ENCODE measurements around the gene IHH. TPM values are rescaled to one million over a fixed set of nuclear protein-coding genes. Genes with fewer than 3 reads are reported as not detected.

The IHH gene
- total RNA-seq, 1 donor: not detected

DNA sequence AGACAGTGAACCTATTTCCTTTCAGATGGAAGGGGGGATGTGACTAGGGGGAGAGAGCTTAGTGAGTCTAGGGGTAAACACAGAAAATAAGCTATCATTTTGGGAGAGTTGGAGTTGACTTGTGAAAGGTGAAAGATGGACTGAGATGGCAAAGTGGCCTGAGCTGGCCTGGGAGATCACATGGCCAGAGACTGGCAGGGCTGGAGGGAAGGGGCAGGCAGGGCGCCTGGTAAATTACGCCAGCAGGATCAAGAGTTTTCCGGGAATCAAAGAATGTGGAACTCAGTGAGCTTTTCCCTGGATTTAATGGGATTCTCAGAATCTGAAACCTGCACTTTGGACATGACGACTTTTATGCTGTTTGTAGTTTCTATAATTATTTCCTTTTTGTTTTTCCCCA lies 18.6 kb downstream of the IHH start:
- TF ChIP-seq, protein P1, sequence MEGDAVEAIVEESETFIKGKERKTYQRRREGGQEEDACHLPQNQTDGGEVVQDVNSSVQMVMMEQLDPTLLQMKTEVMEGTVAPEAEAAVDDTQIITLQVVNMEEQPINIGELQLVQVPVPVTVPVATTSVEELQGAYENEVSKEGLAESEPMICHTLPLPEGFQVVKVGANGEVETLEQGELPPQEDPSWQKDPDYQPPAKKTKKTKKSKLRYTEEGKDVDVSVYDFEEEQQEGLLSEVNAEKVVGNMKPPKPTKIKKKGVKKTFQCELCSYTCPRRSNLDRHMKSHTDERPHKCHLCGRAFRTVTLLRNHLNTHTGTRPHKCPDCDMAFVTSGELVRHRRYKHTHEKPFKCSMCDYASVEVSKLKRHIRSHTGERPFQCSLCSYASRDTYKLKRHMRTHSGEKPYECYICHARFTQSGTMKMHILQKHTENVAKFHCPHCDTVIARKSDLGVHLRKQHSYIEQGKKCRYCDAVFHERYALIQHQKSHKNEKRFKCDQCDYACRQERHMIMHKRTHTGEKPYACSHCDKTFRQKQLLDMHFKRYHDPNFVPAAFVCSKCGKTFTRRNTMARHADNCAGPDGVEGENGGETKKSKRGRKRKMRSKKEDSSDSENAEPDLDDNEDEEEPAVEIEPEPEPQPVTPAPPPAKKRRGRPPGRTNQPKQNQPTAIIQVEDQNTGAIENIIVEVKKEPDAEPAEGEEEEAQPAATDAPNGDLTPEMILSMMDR (IDR thresholded peaks at IDR 0.05; ENCODE audit: insufficient read depth, low read depth, low read length): no peak
- no peak overlapping the region for H3K4me3 ChIP-seq (ENCODE audit: low read depth, low read length)
- no peak for DNase-seq (ENCODE audit: low read depth)

- TF ChIP-seq, protein P1 (IDR thresholded peaks at IDR 0.05; ENCODE audit: insufficient read depth, low read depth, low read length): no peak
- DNase-seq (ENCODE audit: low read depth): peak; percentile 50
- peak within 1 kb of the TSS; percentile 41 for H3K4me3 ChIP-seq (ENCODE audit: low read depth, low read length)
Measured at GRCh38 chr2:219041252-219041651, 19.5 kb downstream of the IHH start, which contains the start of gene CFAP65. Gene CFAP65, minus strand, starts transcription at chr2:219041516. Its CDS starts 2,468 bp downstream, at chr2:219039048.

DNA sequence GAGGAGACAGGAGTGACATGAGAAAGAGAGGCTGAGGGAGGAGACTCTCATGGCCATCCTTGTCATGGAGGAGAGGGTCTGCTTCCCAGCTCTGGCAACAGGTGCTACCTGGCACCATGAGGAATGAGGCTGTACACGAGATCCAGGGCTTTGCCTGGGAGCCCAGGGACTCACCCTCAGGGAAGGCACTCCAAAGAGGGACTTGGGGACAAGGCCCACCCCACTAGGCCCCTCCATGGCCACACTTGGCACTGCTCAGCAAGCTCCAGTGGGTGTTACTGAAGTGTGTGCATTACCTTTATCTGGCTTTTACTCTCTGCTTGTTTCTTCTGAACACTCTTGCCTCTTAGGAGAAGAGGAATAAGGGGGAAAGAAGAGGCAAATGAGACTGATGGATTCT lies 22.1 kb downstream of the IHH start:
- TF ChIP-seq, protein P1 (IDR thresholded peaks at IDR 0.05; ENCODE audit: insufficient read depth, low read depth, low read length): no peak
- no peak for DNase-seq (ENCODE audit: low read depth)
- no peak overlapping the region for H3K4me3 ChIP-seq (ENCODE audit: low read depth, low read length)

GRCh38 chr2:219037783-219038499 lies 22.8 kb downstream of the IHH start:
- TF ChIP-seq, protein P1 (IDR thresholded peaks at IDR 0.05; ENCODE audit: insufficient read depth, low read depth, low read length): no peak
- no peak overlapping the region for H3K4me3 ChIP-seq (ENCODE audit: low read depth, low read length)
- DNase-seq (ENCODE audit: low read depth): no peak

DNA sequence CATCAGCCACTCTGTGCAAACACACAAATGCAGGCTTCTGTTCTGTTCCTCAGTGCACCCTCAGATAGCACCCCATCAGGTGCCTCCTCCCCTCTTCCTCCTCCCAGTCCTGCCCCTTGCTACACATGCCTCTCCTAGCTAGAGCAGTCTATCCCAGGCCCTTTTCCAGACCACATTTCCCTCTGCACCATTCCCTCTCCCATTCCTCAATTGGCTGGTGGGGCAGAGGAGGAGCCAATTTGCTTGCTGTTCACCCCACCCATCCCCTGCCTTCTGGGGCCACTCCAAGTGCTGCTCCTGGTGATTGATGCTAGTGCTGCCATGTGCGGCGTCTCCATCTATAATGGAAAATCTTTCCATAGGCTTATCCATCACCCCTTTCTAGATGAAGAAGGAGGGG lies 24.8 kb downstream of the IHH start:
- TF ChIP-seq, protein P1 (IDR thresholded peaks at IDR 0.05; ENCODE audit: insufficient read depth, low read depth, low read length): no peak
- no peak for DNase-seq (ENCODE audit: low read depth)
- no peak overlapping the region for H3K4me3 ChIP-seq (ENCODE audit: low read depth, low read length)

- no peak overlapping the region for H3K4me3 ChIP-seq (ENCODE audit: low read depth, low read length)
- no peak for DNase-seq (ENCODE audit: low read depth)
- TF ChIP-seq, protein P1 (IDR thresholded peaks at IDR 0.05; ENCODE audit: insufficient read depth, low read depth, low read length): no peak
Measured at GRCh38 chr2:219034823-219035222, 25.9 kb downstream of the IHH start.
